GM18502 (cell line): ENCODE results near the gene DPYSL3.
A peak's percentile ranks its signal among the peaks of the same experiment; 100 is the strongest.
"Not testable (repeated sequence)": the region's sequence is repeated elsewhere in the genome, so short reads cannot be mapped to it uniquely, and the experiment has no call there.

Experiments
- ATAC-seq: cut with Tn5 transposase; IDR thresholded peaks from one replicate; pipeline ENCODE4 v1.9.1; 2021; ENCODE audit warnings: mild to moderate bottlenecking; ENCODE audit not compliant: unreplicated experiment, poor library complexity

Gene DPYSL3

GRCh38 chr5:147384346-147385193, 125.3 kb downstream of the DPYSL3 start:
- ATAC-seq, result peak; percentile 70

- no peak for ATAC-seq
These were observed 127.1 kb downstream of the DPYSL3 start for GRCh38 chr5:147382776-147383175.

- no peak for ATAC-seq
These were observed 128.3 kb downstream of the DPYSL3 start for GRCh38 chr5:147381555-147381954.

GRCh38 chr5:147377682-147378081, 132.2 kb downstream of the DPYSL3 start:
- ATAC-seq, result no peak

GRCh38 chr5:147375151-147375550, 134.7 kb downstream of the DPYSL3 start:
- no peak for ATAC-seq

GRCh38 chr5:147373328-147373727, 136.5 kb downstream of the DPYSL3 start:
- ATAC-seq, result peak; percentile 52

GRCh38 chr5:147372191-147372590, 137.7 kb downstream of the DPYSL3 start:
- ATAC-seq, result no peak

GRCh38 chr5:147371290-147371689, 138.6 kb downstream of the DPYSL3 start:
- no peak for ATAC-seq

GRCh38 chr5:147369742-147370374, 140.0 kb downstream of the DPYSL3 start:
- no peak for ATAC-seq

- ATAC-seq, result not testable (repeated sequence)
These were observed 142.5 kb downstream of the DPYSL3 start for GRCh38 chr5:147367381-147367780.

GRCh38 chr5:147361441-147362175, 148.3 kb downstream of the DPYSL3 start:
- ATAC-seq, result no peak

GRCh38 chr5:147360816-147361215, 149.1 kb downstream of the DPYSL3 start:
- no peak for ATAC-seq

- no peak for ATAC-seq
These were observed 150.3 kb downstream of the DPYSL3 start for GRCh38 chr5:147359581-147359980.

- ATAC-seq, result no peak
These were observed 150.8 kb downstream of the DPYSL3 start for GRCh38 chr5:147359101-147359500.

GRCh38 chr5:147349241-147349640, 160.6 kb downstream of the DPYSL3 start:
- ATAC-seq, result no peak

GRCh38 chr5:147348451-147348850, 161.4 kb downstream of the DPYSL3 start:
- no peak for ATAC-seq

GRCh38 chr5:147348046-147348445, 161.8 kb downstream of the DPYSL3 start:
- no peak for ATAC-seq

- no peak for ATAC-seq
These were observed 163.8 kb downstream of the DPYSL3 start for GRCh38 chr5:147346006-147346561.

- no peak for ATAC-seq
These were observed 165.0 kb downstream of the DPYSL3 start for GRCh38 chr5:147344861-147345260.

GRCh38 chr5:147341345-147341744, 168.5 kb downstream of the DPYSL3 start:
- ATAC-seq, result no peak

GRCh38 chr5:147340941-147341340, 168.9 kb downstream of the DPYSL3 start:
- no peak for ATAC-seq
